ENCODE measurements around the gene ADGRB2. TPM values are rescaled to one million over a fixed set of nuclear protein-coding genes. Genes with fewer than 3 reads are reported as not detected.

The ADGRB2 gene
- 1 to 10 TPM in 1 of 2 donors, under 1 TPM in 1; 0.24 to 4.5 TPM for total RNA-seq

GRCh38 chr1:31764312-31765040 lies at the start of gene ADGRB2:
ADGRB2 (minus strand) TSS chr1:31764340; CDS start chr1:31757221, 7,119 bp downstream.
- Mint-ChIP-seq H3K27ac (no peak within 1 kb of the TSS), H3K36me3 (ENCODE audit: low read depth) (no peaks in the 10 kb centered on the region), H3K4me3 (peak within 1 kb of the TSS; percentile 73), H3K9me3 (no peaks in the 10 kb centered on the region), H3K4me1 (peaks cover 14% of the 10 kb centered on the region), H3K27me3 (peaks cover 9% of the 10 kb centered on the region)
- ATAC-seq (replicated peaks) = no peak

- no peaks in the 10 kb centered on the region for H3K27me3 Mint-ChIP-seq
- no peaks in the 10 kb centered on the region for H3K9me3 Mint-ChIP-seq
- no peaks in the 10 kb centered on the region for H3K36me3 Mint-ChIP-seq (ENCODE audit: low read depth)
- H3K4me3 Mint-ChIP-seq = no peak overlapping the region
- H3K27ac Mint-ChIP-seq = no peak overlapping the region
- no peak for ATAC-seq (replicated peaks)
- peaks cover 5% of the 10 kb centered on the region for H3K4me1 Mint-ChIP-seq
Measured at GRCh38 chr1:31812158-31812829, 48.2 kb upstream of the ADGRB2 start.

- no peak for ATAC-seq (replicated peaks)
- H3K36me3 Mint-ChIP-seq (ENCODE audit: low read depth) = no peaks in the 10 kb centered on the region
- no peak overlapping the region for H3K4me3 Mint-ChIP-seq
- H3K27ac Mint-ChIP-seq = no peak overlapping the region
- no peaks in the 10 kb centered on the region for H3K9me3 Mint-ChIP-seq
- H3K27me3 Mint-ChIP-seq = no peaks in the 10 kb centered on the region
- H3K4me1 Mint-ChIP-seq = peaks cover 5% of the 10 kb centered on the region
Measured at GRCh38 chr1:31811605-31812004, 47.5 kb upstream of the ADGRB2 start.

GRCh38 chr1:31809698-31810097 lies 45.6 kb upstream of the ADGRB2 start:
- no peak overlapping the region for H3K4me3 Mint-ChIP-seq
- ATAC-seq (replicated peaks) = no peak
- no peaks in the 10 kb centered on the region for H3K4me1 Mint-ChIP-seq
- H3K27me3 Mint-ChIP-seq = no peaks in the 10 kb centered on the region
- no peak overlapping the region for H3K27ac Mint-ChIP-seq
- no peaks in the 10 kb centered on the region for H3K9me3 Mint-ChIP-seq
- no peaks in the 10 kb centered on the region for H3K36me3 Mint-ChIP-seq (ENCODE audit: low read depth)

GRCh38 chr1:31807273-31808048 lies 43.3 kb upstream of the ADGRB2 start:
- Mint-ChIP-seq H3K4me3 (no peak overlapping the region), H3K36me3 (ENCODE audit: low read depth) (no peaks in the 10 kb centered on the region), H3K9me3 (no peaks in the 10 kb centered on the region), H3K4me1 (peaks cover under 1% of the 10 kb centered on the region), H3K27me3 (no peaks in the 10 kb centered on the region), H3K27ac (no peak overlapping the region)
- no peak for ATAC-seq (replicated peaks)

- Mint-ChIP-seq H3K27ac (no peak overlapping the region), H3K4me3 (no peak overlapping the region), H3K27me3 (peaks cover 8% of the 10 kb centered on the region), H3K9me3 (no peaks in the 10 kb centered on the region), H3K4me1 (peaks cover 5% of the 10 kb centered on the region), H3K36me3 (ENCODE audit: low read depth) (no peaks in the 10 kb centered on the region)
- ATAC-seq (replicated peaks) = no peak
Measured at GRCh38 chr1:31805318-31805717, 41.2 kb upstream of the ADGRB2 start.

GRCh38 chr1:31804098-31804497 lies 40.0 kb upstream of the ADGRB2 start:
- Mint-ChIP-seq H3K27ac (no peak overlapping the region), H3K27me3 (peaks cover 8% of the 10 kb centered on the region), H3K36me3 (ENCODE audit: low read depth) (no peaks in the 10 kb centered on the region), H3K4me3 (no peak overlapping the region), H3K9me3 (no peaks in the 10 kb centered on the region), H3K4me1 (peaks cover 5% of the 10 kb centered on the region)
- no peak for ATAC-seq (replicated peaks)

- Mint-ChIP-seq H3K27ac (no peak overlapping the region), H3K4me1 (peaks cover 8% of the 10 kb centered on the region), H3K4me3 (no peak overlapping the region), H3K9me3 (no peaks in the 10 kb centered on the region), H3K27me3 (peaks cover 8% of the 10 kb centered on the region), H3K36me3 (ENCODE audit: low read depth) (no peaks in the 10 kb centered on the region)
- no peak for ATAC-seq (replicated peaks)
Measured at GRCh38 chr1:31803610-31804009, 39.5 kb upstream of the ADGRB2 start.

- H3K36me3 Mint-ChIP-seq (ENCODE audit: low read depth) = no peaks in the 10 kb centered on the region
- H3K27me3 Mint-ChIP-seq = peaks cover 15% of the 10 kb centered on the region
- no peak for ATAC-seq (replicated peaks)
- no peaks in the 10 kb centered on the region for H3K9me3 Mint-ChIP-seq
- H3K4me3 Mint-ChIP-seq = no peak overlapping the region
- no peak overlapping the region for H3K27ac Mint-ChIP-seq
- H3K4me1 Mint-ChIP-seq = peaks cover 10% of the 10 kb centered on the region
Measured at GRCh38 chr1:31802190-31803150, 38.3 kb upstream of the ADGRB2 start.

- no peak for ATAC-seq (replicated peaks)
- peaks cover 10% of the 10 kb centered on the region for H3K4me1 Mint-ChIP-seq
- no peaks in the 10 kb centered on the region for H3K36me3 Mint-ChIP-seq (ENCODE audit: low read depth)
- no peak overlapping the region for H3K4me3 Mint-ChIP-seq
- no peaks in the 10 kb centered on the region for H3K9me3 Mint-ChIP-seq
- peaks cover 19% of the 10 kb centered on the region for H3K27me3 Mint-ChIP-seq
- peak overlapping the region; percentile 54 for H3K27ac Mint-ChIP-seq
Measured at GRCh38 chr1:31801458-31801857, 37.3 kb upstream of the ADGRB2 start.

GRCh38 chr1:31800674-31800967 lies 36.5 kb upstream of the ADGRB2 start:
- Mint-ChIP-seq H3K36me3 (ENCODE audit: low read depth) (no peaks in the 10 kb centered on the region), H3K4me1 (peaks cover 10% of the 10 kb centered on the region), H3K4me3 (no peak overlapping the region), H3K27me3 (peaks cover 19% of the 10 kb centered on the region), H3K9me3 (no peaks in the 10 kb centered on the region), H3K27ac (peak overlapping the region; percentile 54)
- ATAC-seq (replicated peaks) = no peak

GRCh38 chr1:31799895-31800673 lies 35.9 kb upstream of the ADGRB2 start:
- H3K9me3 Mint-ChIP-seq = no peaks in the 10 kb centered on the region
- H3K27me3 Mint-ChIP-seq = peaks cover 19% of the 10 kb centered on the region
- H3K4me1 Mint-ChIP-seq = peaks cover 10% of the 10 kb centered on the region
- H3K4me3 Mint-ChIP-seq = no peak overlapping the region
- H3K27ac Mint-ChIP-seq = no peak overlapping the region
- no peak for ATAC-seq (replicated peaks)
- H3K36me3 Mint-ChIP-seq (ENCODE audit: low read depth) = no peaks in the 10 kb centered on the region

- H3K4me3 Mint-ChIP-seq = peak overlapping the region; percentile 21
- peaks cover 10% of the 10 kb centered on the region for H3K4me1 Mint-ChIP-seq
- no peaks in the 10 kb centered on the region for H3K9me3 Mint-ChIP-seq
- H3K36me3 Mint-ChIP-seq (ENCODE audit: low read depth) = no peaks in the 10 kb centered on the region
- no peak for ATAC-seq (replicated peaks)
- H3K27me3 Mint-ChIP-seq = peaks cover 19% of the 10 kb centered on the region
- peak overlapping the region; percentile 69 for H3K27ac Mint-ChIP-seq
Measured at GRCh38 chr1:31799196-31799894, 35.2 kb upstream of the ADGRB2 start.
